Brain pericyte (primary cell): ENCODE measurements around the gene ELMO1.

Experiments
- DNase-seq: peaks from one replicate; pipeline ENCODE4 v3.0.0-alpha.2; 2012; ENCODE audit warnings: low read depth, low spot score

Gene ELMO1

GRCh38 chr7:37061849-37062559, 386.7 kb downstream of the ELMO1 start:
- no peak for DNase-seq

- DNase-seq = no peak
Measured at GRCh38 chr7:37056234-37056912, 392.3 kb downstream of the ELMO1 start.

- DNase-seq = no peak
Measured at GRCh38 chr7:37054624-37055241, 393.9 kb downstream of the ELMO1 start.

- DNase-seq = no peak
Measured at GRCh38 chr7:37052705-37053104, 396.0 kb downstream of the ELMO1 start.

GRCh38 chr7:37050801-37051200, 397.9 kb downstream of the ELMO1 start:
- no peak for DNase-seq

- no peak for DNase-seq
Measured at GRCh38 chr7:37048674-37049073, 400.0 kb downstream of the ELMO1 start.

GRCh38 chr7:37047260-37047659, 401.4 kb downstream of the ELMO1 start:
- no peak for DNase-seq

GRCh38 chr7:37046531-37047079, 402.1 kb downstream of the ELMO1 start:
- DNase-seq = no peak

- no peak for DNase-seq
Measured at GRCh38 chr7:37045681-37046179, 402.9 kb downstream of the ELMO1 start.

GRCh38 chr7:37041461-37041860, 407.2 kb downstream of the ELMO1 start:
- no peak for DNase-seq

GRCh38 chr7:37040330-37040729, 408.3 kb downstream of the ELMO1 start:
- DNase-seq = no peak

- no peak for DNase-seq
Measured at GRCh38 chr7:37039131-37039749, 409.4 kb downstream of the ELMO1 start.

- DNase-seq = no peak
Measured at GRCh38 chr7:37038706-37039105, 410.0 kb downstream of the ELMO1 start.

- DNase-seq = no peak
Measured at GRCh38 chr7:37037286-37037685, 411.4 kb downstream of the ELMO1 start.

- no peak for DNase-seq
Measured at GRCh38 chr7:37035631-37036030, 413.0 kb downstream of the ELMO1 start.

GRCh38 chr7:37033141-37033540, 415.5 kb downstream of the ELMO1 start:
- no peak for DNase-seq

GRCh38 chr7:37032258-37032601, 416.4 kb downstream of the ELMO1 start:
- DNase-seq = no peak

GRCh38 chr7:37031571-37032257, 416.9 kb downstream of the ELMO1 start:
- peak; percentile 94 for DNase-seq

- no peak for DNase-seq
Measured at GRCh38 chr7:37028909-37029440, 419.7 kb downstream of the ELMO1 start.

GRCh38 chr7:37027557-37028341, 420.9 kb downstream of the ELMO1 start:
- no peak for DNase-seq
